ENCODE data around the gene ITGB1.
"Not testable (repeated sequence)": the region's sequence is repeated elsewhere in the genome, so short reads cannot be mapped to it uniquely, and the experiment has no call there.

Gene ITGB1

DNA sequence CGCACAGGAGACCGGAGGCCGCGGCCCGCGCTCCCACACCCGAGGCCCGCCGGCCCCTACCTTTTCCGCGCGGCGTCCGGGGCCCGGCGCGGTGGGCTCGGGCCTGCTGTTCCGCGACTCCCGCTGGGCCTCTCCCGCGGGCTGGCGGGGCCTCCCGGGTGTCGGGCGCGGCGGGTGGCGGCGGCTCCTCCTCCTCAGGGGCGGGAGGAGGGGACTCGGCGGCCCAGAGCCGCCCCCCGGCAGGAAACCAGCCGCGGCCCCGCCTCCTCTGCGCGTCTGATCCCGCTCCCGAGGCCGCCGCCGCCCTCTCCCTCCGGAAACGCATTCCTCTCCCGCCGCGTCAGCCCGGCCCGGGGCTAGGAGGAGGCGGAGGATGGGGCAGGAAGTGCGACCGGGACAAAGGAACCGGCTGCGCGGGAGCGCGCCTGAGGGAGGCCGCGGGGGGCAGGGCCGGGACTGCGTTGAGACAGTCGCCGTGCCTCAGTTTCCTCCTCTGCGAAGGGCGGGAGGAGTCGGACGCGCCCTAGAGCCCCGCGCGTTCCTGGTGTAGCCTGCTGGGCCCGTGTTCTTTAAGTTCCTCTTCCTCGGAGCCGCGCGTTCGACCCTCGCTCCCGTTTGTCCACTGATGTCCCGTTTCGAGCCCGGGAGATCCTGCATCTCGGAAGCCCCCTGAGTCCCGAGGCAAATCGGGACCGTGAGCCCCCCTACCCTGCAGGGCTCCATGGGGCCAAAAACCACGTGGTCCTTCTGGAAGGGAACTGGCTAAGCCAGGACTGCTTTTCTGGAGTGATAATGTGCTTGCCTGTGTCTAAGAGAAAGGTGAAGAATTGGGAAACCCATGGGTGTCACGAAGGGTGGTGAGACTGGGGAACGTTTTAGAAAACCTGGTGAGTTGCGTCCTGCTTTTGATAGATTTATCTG is at the start of gene ITGB1:
Gene ITGB1 (minus strand): TSS at position 146 of the 921 bp plus-strand sequence. CDS start 22,672 bp downstream, outside the sequence.
- Histone ChIP-seq H3K4me3 (ENCODE audit: low read depth, low read length) (peak within 1 kb of the TSS; percentile 59), H3K4me1 (ENCODE audit: control insufficient read depth, insufficient read depth, low read length) (peaks cover 40% of the 10 kb centered on the region)

DNA sequence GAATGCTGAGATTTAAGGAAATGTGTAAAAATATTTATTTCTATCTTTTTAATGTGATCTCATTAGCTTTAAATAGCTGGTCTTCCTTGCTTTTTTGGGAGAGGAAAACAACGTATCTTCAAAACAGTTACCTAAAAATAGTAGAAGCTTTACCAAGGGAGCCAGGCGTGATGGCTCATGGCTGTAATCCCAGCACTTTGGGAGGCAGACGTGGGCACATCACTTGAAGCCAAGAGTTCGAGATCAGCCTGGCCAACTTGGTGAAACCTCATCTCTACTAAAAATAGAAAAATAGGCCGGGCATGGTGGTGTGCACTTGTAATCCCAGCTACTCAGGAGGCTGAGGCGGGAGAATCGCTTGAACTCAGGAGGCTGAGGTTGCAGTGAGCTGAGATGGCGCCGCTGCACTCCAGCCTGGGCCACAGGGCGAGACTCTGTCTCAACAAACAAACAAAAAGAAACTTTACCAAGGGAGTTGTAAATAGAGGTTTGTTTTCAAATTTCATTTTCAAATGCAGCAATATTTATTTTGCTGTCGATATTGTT is 48.4 kb upstream of the ITGB1 start:
- Histone ChIP-seq H3K4me1 (ENCODE audit: control insufficient read depth, insufficient read depth, low read length) (peaks cover 16% of the 10 kb centered on the region), H3K27me3 (ENCODE audit: control insufficient read depth, insufficient read depth, low read length) (no peaks in the 10 kb centered on the region), H3K9me3 (ENCODE audit: control insufficient read depth, insufficient read depth, low read length) (no peaks in the 10 kb centered on the region), H3K36me3 (ENCODE audit: control insufficient read depth, insufficient read depth, low read length) (no peaks in the 10 kb centered on the region), H3K4me3 (ENCODE audit: low read depth, low read length) (no peak overlapping the region), H3K9ac (ENCODE audit: low read depth, low read length) (no peak overlapping the region)

More for the DNA sequence above, at the start of gene ITGB1:
- H3K9me3 ChIP-seq (ENCODE audit: control insufficient read depth, insufficient read depth, low read length), result no peaks in the 10 kb centered on the region
- peak within 1 kb of the TSS; percentile 91 for H3K9ac ChIP-seq (ENCODE audit: low read depth, low read length)
- H3K36me3 ChIP-seq (ENCODE audit: control insufficient read depth, insufficient read depth, low read length), result no peaks in the 10 kb centered on the region
- no peaks in the 10 kb centered on the region for H3K27me3 ChIP-seq (ENCODE audit: control insufficient read depth, insufficient read depth, low read length)

DNA sequence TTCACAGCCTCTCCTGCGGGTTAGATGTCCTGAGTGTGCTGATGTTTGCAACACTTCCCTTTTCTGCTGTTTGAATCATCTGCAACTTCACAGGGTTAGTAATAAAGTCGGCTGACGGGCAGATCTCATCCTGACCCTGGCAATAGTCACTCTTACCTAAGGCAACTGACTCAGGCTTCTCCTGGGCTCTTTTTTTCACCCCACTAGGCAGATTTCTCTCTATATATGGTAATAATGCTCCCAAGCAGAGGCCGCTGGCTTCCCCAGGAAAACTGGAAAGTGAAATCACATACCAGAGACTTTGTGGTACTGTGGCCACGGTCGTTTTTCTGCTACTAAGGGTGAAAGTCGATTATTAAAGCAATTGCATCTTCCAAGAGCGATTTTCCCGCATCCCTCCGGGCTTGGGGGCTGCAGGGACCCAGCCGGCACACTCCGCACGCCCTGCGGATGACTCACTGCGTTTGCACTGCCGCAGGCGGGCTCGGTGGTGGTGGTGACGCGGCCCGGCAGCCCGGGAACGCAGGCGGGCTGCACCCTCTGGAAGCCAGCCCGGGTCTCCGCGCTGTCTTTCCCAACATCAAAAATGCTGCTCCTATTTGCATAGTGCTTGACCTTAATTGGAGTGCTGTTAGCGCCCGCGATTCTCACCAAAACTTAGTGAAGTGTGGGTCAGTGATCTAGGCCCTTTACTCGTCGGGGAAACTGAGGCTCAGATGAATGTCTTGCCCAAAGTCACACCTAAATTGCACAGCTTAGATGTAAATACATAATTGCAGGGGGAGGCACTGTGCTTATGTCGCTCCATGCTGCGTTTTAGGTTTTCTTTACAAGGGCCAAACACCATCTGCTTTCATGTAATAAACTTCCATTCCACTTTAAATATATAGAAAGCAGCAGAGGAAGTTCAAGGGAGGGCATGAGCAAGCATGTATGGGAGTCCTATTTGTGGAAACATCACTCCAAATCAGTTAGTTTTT is 47.6 kb upstream of the ITGB1 start:
- Histone ChIP-seq H3K4me3 (ENCODE audit: low read depth, low read length) (peak overlapping the region; percentile 40), H3K36me3 (ENCODE audit: control insufficient read depth, insufficient read depth, low read length) (no peaks in the 10 kb centered on the region), H3K9me3 (ENCODE audit: control insufficient read depth, insufficient read depth, low read length) (no peaks in the 10 kb centered on the region), H3K27me3 (ENCODE audit: control insufficient read depth, insufficient read depth, low read length) (no peaks in the 10 kb centered on the region), H3K4me1 (ENCODE audit: control insufficient read depth, insufficient read depth, low read length) (peaks cover 16% of the 10 kb centered on the region), H3K9ac (ENCODE audit: low read depth, low read length) (peak overlapping the region; percentile 56)

DNA sequence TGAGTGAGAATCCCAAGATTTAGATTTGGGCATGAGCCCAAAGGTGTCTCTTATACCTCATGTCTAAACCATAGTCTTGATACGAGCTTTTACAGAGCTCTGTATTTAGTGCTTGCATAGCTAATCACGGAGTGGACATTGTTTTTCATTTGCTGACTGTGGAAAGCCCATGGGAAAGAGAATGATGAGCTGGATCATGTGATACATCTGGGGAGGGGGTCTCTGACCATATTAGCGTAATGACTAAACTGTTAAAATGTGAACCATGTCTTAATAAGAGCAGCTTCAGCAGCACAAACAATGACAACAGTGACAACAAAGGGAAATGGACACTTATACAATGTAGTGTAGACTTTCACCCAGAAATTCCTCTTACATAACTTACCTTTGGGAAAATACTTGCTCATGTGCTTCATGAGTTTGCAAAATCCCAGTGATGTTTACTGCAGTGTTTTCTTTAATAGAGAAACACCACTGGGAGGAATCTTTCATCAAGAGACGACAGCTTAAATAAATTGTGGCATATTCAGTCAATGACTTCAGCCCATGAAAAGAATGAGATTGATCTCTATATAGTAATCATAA is 44.0 kb upstream of the ITGB1 start:
- H3K4me1 ChIP-seq (ENCODE audit: control insufficient read depth, insufficient read depth, low read length), result peaks cover 3% of the 10 kb centered on the region
- H3K36me3 ChIP-seq (ENCODE audit: control insufficient read depth, insufficient read depth, low read length), result no peaks in the 10 kb centered on the region
- no peak overlapping the region for H3K4me3 ChIP-seq (ENCODE audit: low read depth, low read length)

DNA sequence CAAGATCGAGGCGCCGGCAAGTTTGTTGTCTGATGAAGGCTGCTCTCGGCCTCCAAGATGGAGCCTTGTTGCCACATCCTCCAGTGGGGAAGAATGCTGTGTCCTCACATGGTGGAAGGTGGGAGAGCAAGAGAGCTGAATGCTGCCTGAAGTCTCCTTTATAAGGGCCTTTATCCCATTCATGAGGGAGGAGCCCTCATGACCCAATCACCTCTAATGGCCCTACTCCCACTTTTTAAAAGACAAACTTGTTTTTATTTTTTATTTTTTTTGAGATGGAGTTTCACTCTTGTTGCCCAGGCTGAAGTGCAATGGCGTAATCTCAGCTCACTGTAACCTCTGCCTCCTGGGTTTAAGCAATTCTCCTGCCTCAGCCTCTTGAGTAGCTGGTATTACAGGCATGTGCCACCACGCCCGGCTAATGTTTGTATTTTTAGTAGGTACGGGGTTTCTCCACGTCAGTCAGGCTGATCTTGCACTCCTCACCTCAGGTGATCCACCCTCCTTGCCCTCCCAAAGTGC is 40.1 kb upstream of the ITGB1 start:
- H3K36me3 ChIP-seq (ENCODE audit: control insufficient read depth, insufficient read depth, low read length); H3K9me3 ChIP-seq (ENCODE audit: control insufficient read depth, insufficient read depth, low read length); H3K27me3 ChIP-seq (ENCODE audit: control insufficient read depth, insufficient read depth, low read length); H3K9ac ChIP-seq (ENCODE audit: low read depth, low read length); H3K4me1 ChIP-seq (ENCODE audit: control insufficient read depth, insufficient read depth, low read length); H3K4me3 ChIP-seq (ENCODE audit: low read depth, low read length): not testable (repeated sequence)

More for the DNA sequence above, 44.0 kb upstream of the ITGB1 start:
- Histone ChIP-seq H3K9ac (ENCODE audit: low read depth, low read length) (no peak overlapping the region), H3K27me3 (ENCODE audit: control insufficient read depth, insufficient read depth, low read length) (no peaks in the 10 kb centered on the region), H3K9me3 (ENCODE audit: control insufficient read depth, insufficient read depth, low read length) (no peaks in the 10 kb centered on the region)

DNA sequence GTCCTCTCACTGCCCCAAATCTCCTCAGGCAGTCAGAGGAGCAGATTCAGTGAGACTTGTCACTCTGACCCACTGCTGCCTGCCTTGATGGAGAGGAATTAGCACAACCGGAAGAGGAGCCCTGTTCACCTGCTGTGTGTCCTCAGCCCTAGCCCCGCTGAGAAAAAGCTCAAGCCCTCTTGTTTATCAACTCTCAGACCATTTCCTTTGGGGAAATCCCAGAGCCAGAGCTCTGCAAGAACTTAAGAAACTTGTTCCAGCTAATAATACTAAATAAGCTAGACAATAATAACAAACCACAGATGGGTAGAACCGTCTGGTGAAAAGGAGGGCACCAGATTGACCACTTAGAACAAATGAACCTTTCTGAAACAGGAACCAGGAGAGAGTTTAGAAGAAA is 37.7 kb upstream of the ITGB1 start:
- Histone ChIP-seq H3K9ac (ENCODE audit: low read depth, low read length) (no peak overlapping the region), H3K36me3 (ENCODE audit: control insufficient read depth, insufficient read depth, low read length) (no peaks in the 10 kb centered on the region), H3K27me3 (ENCODE audit: control insufficient read depth, insufficient read depth, low read length) (no peaks in the 10 kb centered on the region), H3K4me1 (ENCODE audit: control insufficient read depth, insufficient read depth, low read length) (no peaks in the 10 kb centered on the region), H3K9me3 (ENCODE audit: control insufficient read depth, insufficient read depth, low read length) (no peaks in the 10 kb centered on the region), H3K4me3 (ENCODE audit: low read depth, low read length) (no peak overlapping the region)

DNA sequence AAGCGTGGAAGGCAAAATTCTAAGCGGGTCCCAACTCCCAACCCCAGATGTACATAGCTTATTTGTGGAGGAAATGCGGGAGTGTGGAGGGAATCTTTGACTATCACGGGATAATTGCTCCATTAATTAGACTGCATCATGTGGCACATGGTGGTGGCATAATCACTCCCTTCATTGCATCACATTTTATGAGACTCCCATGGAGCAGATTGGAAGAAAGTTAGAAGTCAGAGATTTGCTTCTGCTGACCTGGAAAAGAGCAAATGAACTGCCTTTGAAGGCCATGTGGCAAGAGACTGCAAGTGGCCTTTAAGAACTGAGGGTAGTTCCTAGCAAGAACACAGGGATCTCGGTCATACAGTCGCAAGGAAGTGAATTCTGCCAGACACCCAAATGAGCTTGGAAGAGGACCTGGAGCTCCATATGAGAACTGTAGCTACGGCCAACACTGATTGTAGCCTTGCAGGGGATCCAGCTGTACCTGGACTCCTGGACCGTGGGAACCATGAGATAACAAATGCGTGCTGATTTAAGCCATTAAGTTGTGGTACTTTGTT is 37.1 kb upstream of the ITGB1 start:
- Histone ChIP-seq H3K9ac (ENCODE audit: low read depth, low read length) (no peak overlapping the region), H3K4me1 (ENCODE audit: control insufficient read depth, insufficient read depth, low read length) (no peaks in the 10 kb centered on the region), H3K27me3 (ENCODE audit: control insufficient read depth, insufficient read depth, low read length) (no peaks in the 10 kb centered on the region), H3K9me3 (ENCODE audit: control insufficient read depth, insufficient read depth, low read length) (no peaks in the 10 kb centered on the region), H3K36me3 (ENCODE audit: control insufficient read depth, insufficient read depth, low read length) (no peaks in the 10 kb centered on the region), H3K4me3 (ENCODE audit: low read depth, low read length) (no peak overlapping the region)

DNA sequence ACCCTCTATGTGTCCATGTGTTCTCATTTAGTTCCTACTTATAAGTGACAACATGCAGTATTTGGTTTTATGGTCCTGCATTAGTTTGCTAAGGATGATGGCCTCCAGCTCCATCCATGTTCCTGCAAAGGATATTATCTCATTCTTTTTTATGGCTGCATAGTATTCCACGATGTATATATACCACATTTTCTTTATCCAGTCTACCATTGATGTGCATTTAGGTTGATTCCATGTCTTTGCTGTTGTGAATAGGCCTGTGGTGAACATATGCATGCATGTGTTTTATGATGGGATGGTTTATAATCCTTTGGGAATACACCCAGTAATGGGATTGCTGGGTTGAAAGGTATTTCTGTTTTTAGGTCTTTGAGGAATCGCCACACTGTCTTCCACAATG is 36.6 kb upstream of the ITGB1 start:
- H3K9ac ChIP-seq (ENCODE audit: low read depth, low read length); H3K36me3 ChIP-seq (ENCODE audit: control insufficient read depth, insufficient read depth, low read length); H3K9me3 ChIP-seq (ENCODE audit: control insufficient read depth, insufficient read depth, low read length); H3K27me3 ChIP-seq (ENCODE audit: control insufficient read depth, insufficient read depth, low read length); H3K4me1 ChIP-seq (ENCODE audit: control insufficient read depth, insufficient read depth, low read length); H3K4me3 ChIP-seq (ENCODE audit: low read depth, low read length): not testable (repeated sequence)

DNA sequence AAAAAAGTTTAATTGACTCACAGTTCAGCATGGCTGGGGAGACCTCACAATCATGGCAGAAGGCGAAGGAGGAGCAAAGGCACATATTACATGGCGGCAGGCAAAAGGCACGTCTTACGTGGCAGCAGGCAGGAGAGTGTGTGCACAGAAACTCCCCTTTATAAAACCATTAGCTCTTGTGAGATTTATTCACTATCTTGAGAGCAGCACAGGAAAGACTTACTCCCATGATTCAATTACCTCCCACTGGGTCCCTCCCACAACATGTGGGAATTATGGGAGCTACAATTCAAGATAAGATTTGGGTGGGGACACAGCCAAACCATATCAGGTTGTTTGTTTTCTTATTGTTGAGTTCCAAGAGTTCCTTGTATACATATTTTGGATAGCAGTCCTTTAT is 34.3 kb upstream of the ITGB1 start:
- H3K4me1 ChIP-seq (ENCODE audit: control insufficient read depth, insufficient read depth, low read length); H3K4me3 ChIP-seq (ENCODE audit: low read depth, low read length); H3K36me3 ChIP-seq (ENCODE audit: control insufficient read depth, insufficient read depth, low read length); H3K9me3 ChIP-seq (ENCODE audit: control insufficient read depth, insufficient read depth, low read length); H3K9ac ChIP-seq (ENCODE audit: low read depth, low read length); H3K27me3 ChIP-seq (ENCODE audit: control insufficient read depth, insufficient read depth, low read length): not testable (repeated sequence)

DNA sequence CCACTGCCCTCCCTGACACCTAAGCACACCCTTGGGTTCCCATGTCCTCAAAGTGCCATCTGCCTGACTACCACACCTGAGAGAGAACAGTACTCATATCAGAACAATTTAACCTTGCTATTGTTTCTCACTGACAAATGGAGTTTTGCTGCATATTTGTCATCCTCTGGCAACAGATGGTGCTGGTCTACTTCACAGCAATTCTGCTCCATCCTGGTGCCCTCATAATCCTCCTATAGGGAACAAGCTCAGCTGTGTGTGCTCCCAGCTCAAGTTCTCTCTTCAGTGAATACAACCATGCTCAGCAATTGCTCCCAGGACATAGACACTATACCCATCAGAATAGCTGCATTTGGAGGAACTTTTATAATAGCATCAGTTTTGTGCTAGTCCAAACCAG is 32.8 kb upstream of the ITGB1 start:
- H3K27me3 ChIP-seq (ENCODE audit: control insufficient read depth, insufficient read depth, low read length), result no peaks in the 10 kb centered on the region
- no peak overlapping the region for H3K4me3 ChIP-seq (ENCODE audit: low read depth, low read length)
- H3K36me3 ChIP-seq (ENCODE audit: control insufficient read depth, insufficient read depth, low read length), result no peaks in the 10 kb centered on the region
- peaks cover 3% of the 10 kb centered on the region for H3K4me1 ChIP-seq (ENCODE audit: control insufficient read depth, insufficient read depth, low read length)
- no peak overlapping the region for H3K9ac ChIP-seq (ENCODE audit: low read depth, low read length)
- no peaks in the 10 kb centered on the region for H3K9me3 ChIP-seq (ENCODE audit: control insufficient read depth, insufficient read depth, low read length)

DNA sequence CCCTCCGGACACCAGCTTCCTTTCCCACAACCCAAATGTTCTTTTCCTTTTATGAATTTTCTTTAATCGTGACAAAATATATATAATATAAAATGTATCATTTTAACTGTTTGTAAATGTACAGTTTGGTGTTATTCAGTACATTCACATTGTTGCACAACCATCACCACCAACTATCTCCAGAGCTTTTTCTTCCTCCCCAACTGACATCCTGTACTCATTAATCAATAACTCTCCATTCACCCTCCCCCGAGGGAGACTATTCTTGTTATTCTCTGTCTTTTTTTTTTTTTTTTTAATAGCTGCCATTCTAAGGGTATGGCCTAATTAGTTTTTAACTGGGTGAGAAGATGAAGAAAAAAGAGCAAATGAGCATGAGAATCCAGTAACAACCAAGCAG is 30.6 kb upstream of the ITGB1 start:
- no peaks in the 10 kb centered on the region for H3K9me3 ChIP-seq (ENCODE audit: control insufficient read depth, insufficient read depth, low read length)
- peaks cover 5% of the 10 kb centered on the region for H3K4me1 ChIP-seq (ENCODE audit: control insufficient read depth, insufficient read depth, low read length)
- H3K27me3 ChIP-seq (ENCODE audit: control insufficient read depth, insufficient read depth, low read length), result no peaks in the 10 kb centered on the region
- H3K4me3 ChIP-seq (ENCODE audit: low read depth, low read length), result no peak overlapping the region
- H3K36me3 ChIP-seq (ENCODE audit: control insufficient read depth, insufficient read depth, low read length), result no peaks in the 10 kb centered on the region
- no peak overlapping the region for H3K9ac ChIP-seq (ENCODE audit: low read depth, low read length)
